KMS-11 (cell line): ENCODE results near the gene ZBTB20.

Experiments
- H2AFZ ChIP-seq: fragments of 200-600 bp; sonication (generic); 2 replicates; pipeline ENCODE4 v1.6.1; 2016; ENCODE audit warnings: antibody characterized with exemption, mixed run types, low read depth
- H3K27ac ChIP-seq: fragments of 200-600 bp; sonication (generic); 2 replicates; pipeline ENCODE4 v1.6.1; 2016; ENCODE audit warnings: mild to moderate bottlenecking, mixed run types
- H3K27me3 ChIP-seq: fragments of 200-600 bp; sonication (generic); 2 replicates; pipeline ENCODE4 v1.6.1; 2017; ENCODE audit warnings: mild to moderate bottlenecking, low read depth, mixed run types, moderate library complexity; ENCODE audit not compliant: insufficient read depth
- H3K36me3 ChIP-seq: fragments of 200-600 bp; sonication (generic); 2 replicates; pipeline ENCODE4 v1.6.1; 2017; ENCODE audit warnings: mild to moderate bottlenecking, mixed run types; ENCODE audit not compliant: insufficient read depth
- H3K4me1 ChIP-seq: fragments of 200-600 bp; sonication (generic); 2 replicates; pipeline ENCODE4 v1.6.1; 2016; ENCODE audit warnings: mild to moderate bottlenecking, low read depth, mixed run types; ENCODE audit not compliant: poor library complexity, severe bottlenecking
- H3K4me2 ChIP-seq: fragments of 200-600 bp; sonication (generic); 2 replicates; pipeline ENCODE4 v1.7.0; 2016; ENCODE audit warnings: mild to moderate bottlenecking, mixed run types
- H3K4me3 ChIP-seq: fragments of 200-600 bp; sonication (generic); IDR thresholded peaks from 2 replicates; pipeline ENCODE4 v1.6.1; 2017; ENCODE audit warnings: low read depth, low read length, mixed read lengths; ENCODE audit not compliant: insufficient read depth
- H3K79me2 ChIP-seq: fragments of 200-600 bp; sonication (generic); 2 replicates; pipeline ENCODE4 v1.6.1; 2016; ENCODE audit warnings: low read depth, mixed run types; ENCODE audit not compliant: insufficient read depth
- H3K9ac ChIP-seq: fragments of 200-600 bp; sonication (generic); 2 replicates; pipeline ENCODE4 v1.6.1; 2016; ENCODE audit warnings: mild to moderate bottlenecking, mixed run types
- H4K20me1 ChIP-seq: fragments of 200-600 bp; sonication (generic); 2 replicates; pipeline ENCODE4 v1.6.1; 2016; ENCODE audit warnings: mild to moderate bottlenecking, mixed run types; ENCODE audit not compliant: insufficient read depth
- TF ChIP-seq, protein P1 (sequence below): fragments of 200-600 bp; sonication (generic); conservative IDR thresholded peaks from 2 replicates; pipeline ENCODE4 v1.6.1; 2017; ENCODE audit warnings: low read depth, mild to moderate bottlenecking, antibody characterized with exemption, low read length, moderate library complexity, mixed read lengths

ZBTB20 gene

DNA sequence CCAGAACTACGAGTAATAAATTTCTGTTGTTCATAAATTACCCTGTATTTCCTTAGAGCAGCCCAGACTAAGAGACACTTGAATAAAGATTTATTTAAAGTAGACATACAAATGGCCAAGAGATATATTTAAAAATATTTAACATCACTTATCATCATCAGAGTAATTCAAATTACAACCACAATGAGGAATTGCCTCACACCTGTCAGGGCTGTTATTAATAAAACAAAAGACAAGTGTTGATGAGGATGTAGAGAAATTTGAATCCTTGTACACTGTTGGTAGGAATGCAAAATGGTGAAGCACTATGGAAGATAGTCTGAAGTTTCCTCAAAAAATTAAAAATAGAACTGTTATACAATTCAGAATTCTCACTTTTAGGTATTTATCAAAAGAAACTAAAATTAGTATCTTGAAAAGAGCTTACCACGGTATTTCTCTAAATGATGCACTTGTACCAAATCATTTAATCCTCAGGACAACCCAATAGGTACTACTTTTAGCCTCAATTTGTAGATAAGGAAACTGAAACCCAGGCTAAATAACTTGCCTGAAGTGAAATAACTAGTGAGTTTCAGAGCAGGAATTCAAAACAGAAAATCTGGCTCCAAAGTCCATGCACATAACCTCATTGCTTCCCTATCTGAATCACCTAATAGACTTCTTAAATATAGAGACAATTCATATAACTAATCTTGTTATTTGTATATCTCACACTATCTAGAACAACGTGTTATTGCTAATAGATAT is 69.4 kb downstream of the ZBTB20 start:
- H3K36me3 ChIP-seq, result no peaks in the 10 kb centered on the region
- TF ChIP-seq, protein P1, sequence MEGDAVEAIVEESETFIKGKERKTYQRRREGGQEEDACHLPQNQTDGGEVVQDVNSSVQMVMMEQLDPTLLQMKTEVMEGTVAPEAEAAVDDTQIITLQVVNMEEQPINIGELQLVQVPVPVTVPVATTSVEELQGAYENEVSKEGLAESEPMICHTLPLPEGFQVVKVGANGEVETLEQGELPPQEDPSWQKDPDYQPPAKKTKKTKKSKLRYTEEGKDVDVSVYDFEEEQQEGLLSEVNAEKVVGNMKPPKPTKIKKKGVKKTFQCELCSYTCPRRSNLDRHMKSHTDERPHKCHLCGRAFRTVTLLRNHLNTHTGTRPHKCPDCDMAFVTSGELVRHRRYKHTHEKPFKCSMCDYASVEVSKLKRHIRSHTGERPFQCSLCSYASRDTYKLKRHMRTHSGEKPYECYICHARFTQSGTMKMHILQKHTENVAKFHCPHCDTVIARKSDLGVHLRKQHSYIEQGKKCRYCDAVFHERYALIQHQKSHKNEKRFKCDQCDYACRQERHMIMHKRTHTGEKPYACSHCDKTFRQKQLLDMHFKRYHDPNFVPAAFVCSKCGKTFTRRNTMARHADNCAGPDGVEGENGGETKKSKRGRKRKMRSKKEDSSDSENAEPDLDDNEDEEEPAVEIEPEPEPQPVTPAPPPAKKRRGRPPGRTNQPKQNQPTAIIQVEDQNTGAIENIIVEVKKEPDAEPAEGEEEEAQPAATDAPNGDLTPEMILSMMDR, result no peak
- no peaks in the 10 kb centered on the region for H3K79me2 ChIP-seq
- no peak overlapping the region for H3K9ac ChIP-seq
- peaks cover 11% of the 10 kb centered on the region for H3K4me1 ChIP-seq
- no peak overlapping the region for H3K27ac ChIP-seq
- no peaks in the 10 kb centered on the region for H4K20me1 ChIP-seq
- no peak overlapping the region for H3K4me3 ChIP-seq
- peak overlapping the region; percentile 6; the same call in 1 of the 2 replicates for H3K4me2 ChIP-seq
- H3K27me3 ChIP-seq, result no peaks in the 10 kb centered on the region
- H2AFZ ChIP-seq, result no peak overlapping the region

DNA sequence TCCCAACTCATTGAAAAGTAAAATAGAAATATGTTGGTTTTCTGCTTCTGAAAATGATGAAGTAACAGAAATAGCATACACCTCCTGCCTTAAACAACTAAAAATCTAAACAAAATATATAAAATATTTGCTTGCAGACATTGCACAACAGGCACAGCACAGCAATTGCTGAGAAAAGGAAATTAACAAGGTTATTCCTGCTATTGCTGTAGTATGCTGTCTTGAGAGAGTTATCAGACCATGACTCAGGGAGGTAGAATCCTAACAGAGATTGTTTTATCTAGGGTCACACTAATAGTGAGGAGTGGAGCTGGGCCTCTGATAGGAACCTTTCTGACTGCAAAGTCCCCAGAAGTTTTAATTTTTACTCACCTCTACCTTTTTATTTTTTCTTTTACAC is 72.6 kb downstream of the ZBTB20 start:
- no peak overlapping the region for H3K9ac ChIP-seq
- no peaks in the 10 kb centered on the region for H3K36me3 ChIP-seq
- no peak overlapping the region for H3K4me3 ChIP-seq
- no peak overlapping the region for H2AFZ ChIP-seq
- H4K20me1 ChIP-seq, result no peaks in the 10 kb centered on the region
- no peaks in the 10 kb centered on the region for H3K27me3 ChIP-seq
- TF ChIP-seq, protein P1, result no peak
- no peak overlapping the region for H3K27ac ChIP-seq
- H3K4me2 ChIP-seq, result no peak overlapping the region
- peaks cover 11% of the 10 kb centered on the region for H3K4me1 ChIP-seq
- H3K79me2 ChIP-seq, result no peaks in the 10 kb centered on the region

DNA sequence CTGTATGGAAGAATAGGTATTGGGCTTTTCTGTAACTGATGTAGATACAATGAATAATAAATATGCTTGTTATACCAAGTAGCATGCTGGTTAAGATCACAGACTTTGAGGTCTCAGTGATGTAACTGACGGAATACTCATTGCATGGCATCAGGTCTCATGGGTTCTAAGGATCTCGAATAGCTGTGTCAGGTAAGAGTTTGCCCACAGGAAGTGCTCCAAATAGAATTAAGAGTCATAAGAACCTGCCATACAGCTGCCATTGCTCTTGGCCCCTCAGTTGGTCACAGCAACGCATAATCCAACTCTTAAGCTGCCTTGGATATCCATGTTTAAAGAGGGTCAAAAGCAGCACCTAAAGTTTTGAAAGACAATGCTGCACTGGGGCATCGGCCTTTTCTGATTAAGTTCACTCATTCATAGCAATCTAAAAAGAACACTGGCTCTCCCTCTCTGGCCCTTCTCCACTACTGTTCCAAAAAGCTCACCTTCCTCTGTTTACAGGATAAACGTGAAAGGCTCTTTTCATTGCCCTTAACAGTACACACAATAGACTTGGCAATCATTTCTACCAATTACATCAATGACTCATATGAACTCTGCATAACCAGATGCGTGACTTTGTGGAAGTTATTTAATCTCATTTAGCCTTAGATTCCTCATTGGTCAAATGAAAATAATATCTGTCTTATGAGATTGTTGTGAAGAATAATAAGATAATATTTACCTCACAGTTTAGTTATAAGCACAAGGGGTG is 74.6 kb downstream of the ZBTB20 start:
- H3K4me2 ChIP-seq, result no peak overlapping the region
- no peak overlapping the region for H2AFZ ChIP-seq
- H3K27ac ChIP-seq, result no peak overlapping the region
- TF ChIP-seq, protein P1, result no peak
- H3K9ac ChIP-seq, result no peak overlapping the region
- H3K36me3 ChIP-seq, result no peaks in the 10 kb centered on the region
- peaks cover 2% of the 10 kb centered on the region for H3K4me1 ChIP-seq
- H4K20me1 ChIP-seq, result no peaks in the 10 kb centered on the region
- H3K79me2 ChIP-seq, result no peaks in the 10 kb centered on the region
- H3K4me3 ChIP-seq, result no peak overlapping the region
- H3K27me3 ChIP-seq, result no peaks in the 10 kb centered on the region

DNA sequence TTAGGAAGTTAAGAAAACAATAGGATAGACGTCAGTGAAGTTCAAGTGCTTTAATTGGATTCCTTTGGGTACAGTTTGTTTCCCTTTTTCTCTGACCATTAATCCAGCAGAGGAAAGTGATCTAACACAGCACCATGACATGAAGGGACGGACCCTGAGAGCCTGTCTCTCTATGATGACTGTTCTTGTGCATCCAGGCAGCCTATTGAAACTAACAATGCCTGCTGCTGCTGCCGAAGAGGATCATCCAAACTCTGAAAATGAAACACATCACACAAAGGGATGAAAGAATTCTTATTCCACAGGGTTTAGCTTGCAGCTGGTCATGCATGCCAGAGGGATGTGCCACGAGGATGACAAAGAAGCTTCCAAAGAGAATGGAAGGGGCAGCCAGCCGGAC is 75.5 kb downstream of the ZBTB20 start:
- H3K36me3 ChIP-seq, result no peaks in the 10 kb centered on the region
- no peak overlapping the region for H3K4me3 ChIP-seq
- H4K20me1 ChIP-seq, result no peaks in the 10 kb centered on the region
- H3K4me2 ChIP-seq, result no peak overlapping the region
- TF ChIP-seq, protein P1, result no peak
- H3K79me2 ChIP-seq, result no peaks in the 10 kb centered on the region
- H2AFZ ChIP-seq, result no peak overlapping the region
- no peak overlapping the region for H3K9ac ChIP-seq
- H3K4me1 ChIP-seq, result no peaks in the 10 kb centered on the region
- H3K27me3 ChIP-seq, result no peaks in the 10 kb centered on the region
- H3K27ac ChIP-seq, result no peak overlapping the region
